Stomach (tissue), 9 donors: Measurements from ENCODE around the gene CMTM7. TPM values are rescaled to one million over a fixed set of nuclear protein-coding genes. Genes with fewer than 3 reads are reported as not detected.
A peak's percentile ranks its signal among the peaks of the same experiment; 100 is the strongest.

Source experiments
- DNase-seq, 2 donors: peaks; one replicate each; pipeline versions ENCODE4 v3.0.0 to v3.0.0-alpha.2; 2013 to 2019
- H3K27ac ChIP-seq, 5 donors: fragments of 200-600 bp in 4 of 5; sonication (generic) in 4 of 5; one replicate each; pipeline ENCODE4 v1.5.1; 2013 to 2019; ENCODE audit warnings: mild to moderate bottlenecking in 1 of 5, moderate library complexity in 1 of 5
- H3K27me3 ChIP-seq, 3 donors: fragments of 200-600 bp; sonication (generic); one replicate each; pipeline ENCODE4 v1.5.1; 2017 to 2019; ENCODE audit warnings: mixed run types in 1 of 3
- H3K36me3 ChIP-seq, 4 donors: fragments of 200-600 bp; sonication (generic); 1 replicate in 3 of 4; 2 replicates in 1 of 4; pipeline ENCODE4 v1.5.1; 2016 to 2019
- H3K4me1 ChIP-seq, 4 donors: fragments of 200-600 bp; sonication (generic); one replicate each; pipeline ENCODE4 v1.5.1; 2016 to 2019
- H3K4me3 ChIP-seq, 4 donors: fragments of 200-600 bp; sonication (generic) in 3 of 4; one replicate each; pipeline ENCODE4 v1.5.1; 2016 to 2019; ENCODE audit warnings: mild to moderate bottlenecking in 1 of 4
- H3K9me3 ChIP-seq, 4 donors: fragments of 200-600 bp; sonication (generic); one replicate each; pipeline ENCODE4 v1.5.1; 2016 to 2019
- EP300 ChIP-seq: sonication (generic); formaldehyde crosslinking; IDR thresholded peaks from one replicate; pipeline ENCODE4 v1.6.1; 2017; ENCODE audit warnings: antibody characterized with exemption
- POLR2A ChIP-seq, 4 donors: fragments of 450-650 bp; IDR thresholded peaks; one replicate each; pipeline ENCODE4 v1.6.1; 2016; ENCODE audit warnings: antibody characterized with exemption in 4 of 4, control low read depth in 2 of 4, mild to moderate bottlenecking in 1 of 4, moderate library complexity in 1 of 4
- POLR2AphosphoS5 ChIP-seq, 3 donors: sonication (generic); formaldehyde crosslinking; IDR thresholded peaks; one replicate each; pipeline ENCODE4 v1.6.1; 2016; ENCODE audit warnings: antibody characterized with exemption in 3 of 3
- WGBS, 5 donors: extraction: QIAGEN DNeasy Blood & Tissue Kit in 3 of 5; methylation state at CpG; one replicate each; pipeline versions ENCODE4 v1.1.5 to v1.1.7; 2013 to 2018; 5-methylcytosine and 5-hydroxymethylcytosine counted together
- intact Hi-C: fragments of 100-400 bp; cut with DNase I; formaldehyde crosslinking; loops from one replicate; pipeline ENCODE4 v1.15.1; 2023; ENCODE audit warnings: low total_unique reads
- polyA plus RNA-seq, 3 donors: library from polyadenylated mRNA; stranded (reverse); fragments of 200-250 nt; gene quantifications; one replicate each; pipeline ENCODE4 v1.2.3, GENCODE V29; 2013
- total RNA-seq, 5 donors: library from RNA; depleted of rRNA; stranded (reverse); fragments of >200 nt; gene quantifications; one replicate each; pipeline versions ENCODE4 v1.1.0 to v1.2.3, GENCODE V29; 2014 to 2016
- TF ChIP-seq, protein P1 (sequence below), 7 experiments: fragments of 450-650 bp in 4 of 7; fragments of 200-600 bp in 3 of 7; sonication (generic) in 3 of 7; IDR thresholded peaks; one replicate each; pipeline ENCODE4 v1.5.1; 2016 to 2019; ENCODE audit warnings: antibody characterized with exemption in 7 of 7, control low read depth in 2 of 7, mild to moderate bottlenecking in 1 of 7
- donor health status: healthy with polysubstance abuse.
- donor health status: Bipolar disorder and iron deficiency.
- donor health status: healthy.

The CMTM7 gene
- total and polyA plus RNA-seq, 8 donors = 3.1 to 54.9 (median 7.4) TPM; not detected in 1

DNA sequence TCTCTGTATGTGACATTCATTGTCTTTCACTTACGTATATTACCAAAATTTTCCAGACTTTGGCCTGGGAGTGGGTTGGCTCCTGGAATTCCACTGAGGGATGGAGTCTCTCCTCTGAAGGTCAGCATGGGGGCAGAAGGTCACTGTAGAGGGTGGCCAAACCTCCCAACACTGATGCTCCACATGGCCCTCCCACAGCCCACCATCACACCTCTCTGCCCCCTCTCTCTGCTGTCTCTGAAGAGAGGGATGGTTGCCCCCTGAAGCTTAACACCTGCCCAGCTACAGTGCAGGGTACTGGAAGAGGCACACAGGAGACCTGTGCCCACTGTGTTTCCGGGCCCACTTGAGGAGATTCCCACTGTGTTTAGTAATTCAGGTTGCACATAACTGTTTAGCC lies 58.8 kb downstream of the CMTM7 start:
- no peak overlapping the region for H3K27ac ChIP-seq
- intact Hi-C loops = no loop called here
- H3K4me3 ChIP-seq = no peak overlapping the region
- WGBS, 5 donors = 94 to 100% (median 97%) methylated on average over 2 of the region's 2 CpGs
- no peaks in the 10 kb centered on the region for H3K27me3 ChIP-seq
- peaks cover 0 to 11% (median 5%) of the 10 kb centered on the region in 4 donors for H3K4me1 ChIP-seq
- H3K9me3 ChIP-seq = no peaks in the 10 kb centered on the region
- no peak for DNase-seq
- no peak for TF ChIP-seq EP300
- TF ChIP-seq, protein P1, sequence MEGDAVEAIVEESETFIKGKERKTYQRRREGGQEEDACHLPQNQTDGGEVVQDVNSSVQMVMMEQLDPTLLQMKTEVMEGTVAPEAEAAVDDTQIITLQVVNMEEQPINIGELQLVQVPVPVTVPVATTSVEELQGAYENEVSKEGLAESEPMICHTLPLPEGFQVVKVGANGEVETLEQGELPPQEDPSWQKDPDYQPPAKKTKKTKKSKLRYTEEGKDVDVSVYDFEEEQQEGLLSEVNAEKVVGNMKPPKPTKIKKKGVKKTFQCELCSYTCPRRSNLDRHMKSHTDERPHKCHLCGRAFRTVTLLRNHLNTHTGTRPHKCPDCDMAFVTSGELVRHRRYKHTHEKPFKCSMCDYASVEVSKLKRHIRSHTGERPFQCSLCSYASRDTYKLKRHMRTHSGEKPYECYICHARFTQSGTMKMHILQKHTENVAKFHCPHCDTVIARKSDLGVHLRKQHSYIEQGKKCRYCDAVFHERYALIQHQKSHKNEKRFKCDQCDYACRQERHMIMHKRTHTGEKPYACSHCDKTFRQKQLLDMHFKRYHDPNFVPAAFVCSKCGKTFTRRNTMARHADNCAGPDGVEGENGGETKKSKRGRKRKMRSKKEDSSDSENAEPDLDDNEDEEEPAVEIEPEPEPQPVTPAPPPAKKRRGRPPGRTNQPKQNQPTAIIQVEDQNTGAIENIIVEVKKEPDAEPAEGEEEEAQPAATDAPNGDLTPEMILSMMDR (IDR thresholded peaks at IDR 0.05) = no peak
- no peak for TF ChIP-seq POLR2A (IDR thresholded peaks at IDR 0.05)
- TF ChIP-seq POLR2AphosphoS5 (IDR thresholded peaks at IDR 0.05) = no peak
- peaks cover 0 to 51% (median 18%) of the 10 kb centered on the region in 4 donors for H3K36me3 ChIP-seq

DNA sequence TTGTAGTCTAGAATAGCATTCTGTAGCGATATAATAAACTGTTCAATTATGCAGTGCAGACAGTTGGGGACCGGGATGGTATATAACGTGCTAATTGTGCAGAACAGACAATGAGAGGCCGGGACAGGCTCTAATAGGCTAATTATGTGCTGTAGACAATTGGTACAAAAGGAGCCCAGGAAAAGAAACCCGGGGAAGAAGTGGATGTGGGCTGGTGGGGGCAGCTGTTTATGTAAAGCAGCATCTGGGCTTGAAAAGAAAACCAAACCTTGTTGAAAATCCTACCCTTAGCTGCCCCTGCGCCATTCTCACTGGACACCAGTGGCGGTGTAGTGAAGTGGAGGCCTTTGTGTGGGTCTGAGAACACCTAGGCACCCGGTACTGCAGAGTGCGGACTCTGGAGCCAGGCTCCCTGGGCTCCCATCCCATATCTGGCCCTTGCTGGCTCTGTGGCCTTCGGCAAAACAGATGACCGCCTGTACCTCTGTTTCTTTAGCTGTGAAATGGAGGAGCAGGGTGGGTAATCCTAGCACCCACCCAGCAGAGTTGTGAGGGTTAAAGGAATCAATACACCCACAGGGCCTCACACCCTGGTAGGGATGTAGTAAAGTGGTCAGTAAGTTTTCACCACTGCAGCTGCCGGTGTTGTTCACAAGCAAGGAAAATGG lies 59.5 kb downstream of the CMTM7 start:
- no peak overlapping the region for H3K27ac ChIP-seq
- H3K36me3 ChIP-seq = peaks cover 0 to 58% (median 18%) of the 10 kb centered on the region in 4 donors
- H3K4me3 ChIP-seq = no peak overlapping the region
- H3K27me3 ChIP-seq = no peaks in the 10 kb centered on the region
- WGBS, 5 donors = 95 to 98% (median 97%) methylated on average over 12 of the region's 12 CpGs
- H3K9me3 ChIP-seq = no peaks in the 10 kb centered on the region
- peaks cover 0 to 17% (median 8%) of the 10 kb centered on the region in 4 donors for H3K4me1 ChIP-seq
- no peak for TF ChIP-seq POLR2AphosphoS5 (IDR thresholded peaks at IDR 0.05)
- no peak for TF ChIP-seq POLR2A (IDR thresholded peaks at IDR 0.05)
- peak in 1 of 2 donors; percentile 21 for DNase-seq
- intact Hi-C loops = no loop called here

DNA sequence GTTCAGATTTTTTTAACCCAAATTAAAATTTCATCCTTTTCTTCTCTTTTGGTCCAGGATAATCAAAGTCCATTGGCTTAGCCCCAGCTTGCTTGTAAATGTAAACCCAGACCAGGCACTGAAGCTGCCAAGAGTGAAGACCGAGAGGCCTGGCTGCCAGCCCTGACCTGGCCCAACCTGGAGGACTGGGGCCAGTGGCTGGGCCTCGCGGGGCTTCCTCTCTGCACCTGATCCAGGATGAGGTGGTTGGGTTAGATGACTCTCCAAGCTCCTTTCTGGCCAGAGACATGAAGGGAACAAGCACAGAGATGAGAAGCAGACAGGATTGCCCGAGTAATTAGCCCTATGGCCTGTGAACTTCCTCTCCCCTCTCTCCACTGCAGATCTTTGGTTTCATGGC lies 60.4 kb downstream of the CMTM7 start:
- TF ChIP-seq, protein P1 (IDR thresholded peaks at IDR 0.05) = no peak
- TF ChIP-seq POLR2A (IDR thresholded peaks at IDR 0.05) = no peak
- TF ChIP-seq EP300 = no peak
- TF ChIP-seq POLR2AphosphoS5 (IDR thresholded peaks at IDR 0.05) = no peak
- Histone ChIP-seq H3K9me3 (no peaks in the 10 kb centered on the region), H3K36me3 (peaks cover 0 to 64% (median 18%) of the 10 kb centered on the region in 4 donors), H3K27me3 (no peaks in the 10 kb centered on the region), H3K4me1 (peaks cover 0 to 18% (median 8%) of the 10 kb centered on the region in 4 donors), H3K4me3 (no peak overlapping the region), H3K27ac (no peak overlapping the region)
- peak in 1 of 2 donors; percentile 22 for DNase-seq
- intact Hi-C loops = no loop called here
- WGBS, 5 donors = 58 to 70% (median 65%) methylated on average over 4 of the region's 4 CpGs

DNA sequence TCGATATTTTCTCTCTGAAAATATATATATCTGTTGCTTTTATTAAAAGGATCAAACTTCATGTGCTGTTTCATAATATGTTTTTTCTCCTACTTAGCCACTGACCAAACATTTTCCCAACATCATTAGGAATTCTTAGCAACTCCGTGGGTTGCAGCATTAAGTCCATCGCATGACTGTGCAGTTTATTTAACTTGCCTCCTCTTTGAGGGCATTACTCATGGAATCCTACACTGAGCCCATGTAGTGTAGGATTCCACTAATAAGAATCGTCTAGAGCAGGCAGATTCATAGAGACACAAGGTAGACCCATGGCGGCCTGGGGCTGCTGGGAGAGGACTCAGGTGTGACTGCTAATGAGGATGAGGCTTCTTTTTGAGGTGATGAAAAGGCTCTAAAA lies 61.7 kb downstream of the CMTM7 start:
- no peak for DNase-seq
- H3K4me1 ChIP-seq = peaks cover 0 to 20% (median 8%) of the 10 kb centered on the region in 4 donors
- no peak overlapping the region for H3K27ac ChIP-seq
- no peaks in the 10 kb centered on the region for H3K27me3 ChIP-seq
- 91 to 97% (median 94%) methylated on average over 5 of the region's 5 CpGs for WGBS, 5 donors
- H3K36me3 ChIP-seq = peaks cover 0 to 63% (median 18%) of the 10 kb centered on the region in 4 donors
- no peak overlapping the region for H3K4me3 ChIP-seq
- no peaks in the 10 kb centered on the region for H3K9me3 ChIP-seq
- TF ChIP-seq, protein P1 (IDR thresholded peaks at IDR 0.05) = no peak
- TF ChIP-seq EP300 = no peak
- no peak for TF ChIP-seq POLR2AphosphoS5 (IDR thresholded peaks at IDR 0.05)
- no peak for TF ChIP-seq POLR2A (IDR thresholded peaks at IDR 0.05)
- intact Hi-C loops = no loop called here

DNA sequence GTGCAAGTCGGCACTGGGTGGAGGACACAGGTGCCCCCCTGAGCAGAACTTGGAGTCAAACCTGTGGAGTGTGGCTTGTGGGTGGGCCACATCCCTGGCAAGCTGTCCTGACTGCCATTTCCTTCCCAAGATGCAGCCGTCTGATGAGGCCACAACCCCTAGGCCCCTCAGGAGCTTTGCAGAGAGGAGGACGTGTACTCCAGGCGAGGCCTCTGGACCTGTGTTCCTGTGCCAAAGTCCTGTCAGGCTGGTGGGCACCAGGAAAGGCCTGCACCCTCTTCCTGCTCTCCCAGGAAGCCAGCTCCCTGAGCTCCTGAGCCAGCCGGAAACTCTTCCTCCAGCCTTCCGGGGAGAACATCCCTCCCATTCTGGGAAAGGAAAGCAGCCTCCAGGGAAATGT lies 62.5 kb downstream of the CMTM7 start:
- TF ChIP-seq POLR2A (IDR thresholded peaks at IDR 0.05) (no peak), POLR2AphosphoS5 (IDR thresholded peaks at IDR 0.05) (no peak), EP300 (no peak)
- TF ChIP-seq, protein P1 (IDR thresholded peaks at IDR 0.05) = no peak
- Histone ChIP-seq H3K4me3 (no peak overlapping the region), H3K27me3 (no peaks in the 10 kb centered on the region), H3K36me3 (peaks cover 0 to 55% (median 15%) of the 10 kb centered on the region in 4 donors), H3K27ac (no peak overlapping the region), H3K9me3 (no peaks in the 10 kb centered on the region), H3K4me1 (peaks cover 0 to 23% (median 8%) of the 10 kb centered on the region in 4 donors)
- intact Hi-C loops = no loop called here
- WGBS, 5 donors = 85 to 94% (median 87%) methylated on average over 6 of the region's 6 CpGs
- DNase-seq = peak in 1 of 2 donors; percentile 20
